Kidney (tissue), 14 donors: ENCODE measurements around the gene FSTL3. TPM values are rescaled to one million over a fixed set of nuclear protein-coding genes. Genes with fewer than 3 reads are reported as not detected.

ENCODE experiments used
- DNase-seq, 5 donors: peaks; one replicate each; pipeline ENCODE4 v3.0.0-alpha.2; 2013 to 2020
- FAIRE-seq: peaks from 2 replicates; lab custom pipeline; 2012; peaks lifted over from hg19 to GRCh38; lab: Jason Lieb, UNC
- H3K27ac ChIP-seq, 2 donors: one replicate each; pipeline ENCODE4 v1.7.0; 2013; ENCODE audit warnings: low read depth in 2 of 2, low read length in 2 of 2, inconsistent platforms in 1 of 2
- H3K27me3 ChIP-seq: one replicate; pipeline ENCODE4 v1.7.1; 2013; ENCODE audit warnings: low read length, inconsistent platforms; ENCODE audit not compliant: control insufficient read depth, insufficient read depth
- H3K36me3 ChIP-seq, 3 donors: one replicate each; pipeline versions ENCODE4 v1.7.0 to v1.7.1; 2013; ENCODE audit warnings: low read length in 3 of 3, control low read depth in 1 of 3, inconsistent platforms in 1 of 3; ENCODE audit not compliant: insufficient read depth in 3 of 3, control insufficient read depth in 2 of 3
- H3K4me1 ChIP-seq, 3 donors: one replicate each; pipeline versions ENCODE4 v1.7.0 to v1.7.1; 2013; ENCODE audit warnings: low read length in 3 of 3, inconsistent platforms in 1 of 3, low read depth in 1 of 3; ENCODE audit not compliant: control insufficient read depth in 2 of 3, insufficient read depth in 2 of 3
- H3K4me3 ChIP-seq, 3 donors: one replicate each; pipeline versions ENCODE4 v1.7.0 to v1.8.1; 2013; ENCODE audit warnings: low read length in 3 of 3, control low read depth in 1 of 3, inconsistent platforms in 1 of 3
- H3K9ac ChIP-seq, 3 donors: one replicate each; pipeline versions ENCODE4 v1.7.0 to v1.7.1; 2013; ENCODE audit warnings: low read length in 3 of 3, control low read depth in 1 of 3, inconsistent platforms in 1 of 3
- H3K9me3 ChIP-seq, 3 donors: one replicate each; pipeline versions ENCODE4 v1.7.0 to v1.7.1; 2013; ENCODE audit warnings: low read length in 3 of 3, control low read depth in 1 of 3, inconsistent platforms in 1 of 3; ENCODE audit not compliant: control insufficient read depth in 2 of 3, insufficient read depth in 1 of 3
- intact Hi-C: fragments of 100-400 bp; cut with DNase I; formaldehyde crosslinking; loops from one replicate; pipeline ENCODE4 v1.11.1; 2022
- polyA plus RNA-seq: library from polyadenylated mRNA; stranded (reverse); fragments of 350-450 nt; fragmentation: Illumina TruSeq; extraction: RNeasy Lipid Tissue Mini Kit (QIAGEN cat#74804); gene quantifications from one replicate; pipeline ENCODE4 v1.2.3, GENCODE V29; 2014; ENCODE audit warnings: low read depth, low replicate concordance; ENCODE audit not compliant: insufficient read depth
- total RNA-seq: library from RNA; stranded (reverse); fragmentation: NEBNext Ultra II Directional; extraction: Animal tissue kit (Norgen Biotek cat#: 25700); gene quantifications from one replicate; pipeline ENCODE4 v1.2.1, GENCODE V29; 2021
- TF ChIP-seq, protein P1 (sequence below): IDR thresholded peaks from 3 replicates; pipeline ENCODE4 v1.5.1; 2012; ENCODE audit warnings: mild to moderate bottlenecking, moderate library complexity, borderline replicate concordance; ENCODE audit not compliant: insufficient read depth; ENCODE audit errors: extremely low read depth
- donor health status: control.
- donor health status: control.
- donor health status: control.
- donor health status: control.
- donor health status: control.
- donor health status: DM: yes; HTN: yes; CAD: no.
- donor health status: Normal renal cell carcinoma (clear cell type).

FSTL3 gene
- total and polyA plus RNA-seq, 2 donors from 2014 or later: 23.9 to 63.0 TPM

DNA sequence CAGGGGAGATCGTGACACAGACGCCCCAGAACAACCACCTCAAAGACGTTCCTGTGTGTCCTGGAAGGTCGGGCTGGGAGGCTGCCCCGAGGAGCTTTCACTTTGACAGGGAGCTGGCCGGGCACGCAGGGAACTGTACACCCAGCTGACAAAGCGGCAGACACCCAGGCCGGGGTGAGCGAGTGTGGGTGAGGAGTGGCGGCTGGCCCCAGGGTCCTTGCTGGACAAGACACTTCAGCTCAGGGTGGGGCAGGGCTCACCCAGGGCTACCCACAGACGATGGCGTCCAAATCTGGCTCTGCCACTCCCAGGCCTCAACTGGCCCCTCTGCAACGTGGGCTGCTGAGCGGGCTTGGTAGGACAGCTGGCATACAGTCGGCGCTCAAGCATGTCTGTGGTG is 34.5 kb upstream of the FSTL3 start:
- TF ChIP-seq, protein P1, sequence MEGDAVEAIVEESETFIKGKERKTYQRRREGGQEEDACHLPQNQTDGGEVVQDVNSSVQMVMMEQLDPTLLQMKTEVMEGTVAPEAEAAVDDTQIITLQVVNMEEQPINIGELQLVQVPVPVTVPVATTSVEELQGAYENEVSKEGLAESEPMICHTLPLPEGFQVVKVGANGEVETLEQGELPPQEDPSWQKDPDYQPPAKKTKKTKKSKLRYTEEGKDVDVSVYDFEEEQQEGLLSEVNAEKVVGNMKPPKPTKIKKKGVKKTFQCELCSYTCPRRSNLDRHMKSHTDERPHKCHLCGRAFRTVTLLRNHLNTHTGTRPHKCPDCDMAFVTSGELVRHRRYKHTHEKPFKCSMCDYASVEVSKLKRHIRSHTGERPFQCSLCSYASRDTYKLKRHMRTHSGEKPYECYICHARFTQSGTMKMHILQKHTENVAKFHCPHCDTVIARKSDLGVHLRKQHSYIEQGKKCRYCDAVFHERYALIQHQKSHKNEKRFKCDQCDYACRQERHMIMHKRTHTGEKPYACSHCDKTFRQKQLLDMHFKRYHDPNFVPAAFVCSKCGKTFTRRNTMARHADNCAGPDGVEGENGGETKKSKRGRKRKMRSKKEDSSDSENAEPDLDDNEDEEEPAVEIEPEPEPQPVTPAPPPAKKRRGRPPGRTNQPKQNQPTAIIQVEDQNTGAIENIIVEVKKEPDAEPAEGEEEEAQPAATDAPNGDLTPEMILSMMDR: no peak
- Histone ChIP-seq H3K27me3 (no peaks in the 10 kb centered on the region), H3K9ac (no peak overlapping the region), H3K27ac (no peak overlapping the region), H3K4me1 (peaks cover 0 to 8% (median 4%) of the 10 kb centered on the region in 3 donors), H3K36me3 (no peaks in the 10 kb centered on the region), H3K9me3 (no peaks in the 10 kb centered on the region), H3K4me3 (no peak overlapping the region)
- peak in 1 of 5 donors; percentile 54 for DNase-seq
- FAIRE-seq: no peak
- intact Hi-C loops: no loop called here

DNA sequence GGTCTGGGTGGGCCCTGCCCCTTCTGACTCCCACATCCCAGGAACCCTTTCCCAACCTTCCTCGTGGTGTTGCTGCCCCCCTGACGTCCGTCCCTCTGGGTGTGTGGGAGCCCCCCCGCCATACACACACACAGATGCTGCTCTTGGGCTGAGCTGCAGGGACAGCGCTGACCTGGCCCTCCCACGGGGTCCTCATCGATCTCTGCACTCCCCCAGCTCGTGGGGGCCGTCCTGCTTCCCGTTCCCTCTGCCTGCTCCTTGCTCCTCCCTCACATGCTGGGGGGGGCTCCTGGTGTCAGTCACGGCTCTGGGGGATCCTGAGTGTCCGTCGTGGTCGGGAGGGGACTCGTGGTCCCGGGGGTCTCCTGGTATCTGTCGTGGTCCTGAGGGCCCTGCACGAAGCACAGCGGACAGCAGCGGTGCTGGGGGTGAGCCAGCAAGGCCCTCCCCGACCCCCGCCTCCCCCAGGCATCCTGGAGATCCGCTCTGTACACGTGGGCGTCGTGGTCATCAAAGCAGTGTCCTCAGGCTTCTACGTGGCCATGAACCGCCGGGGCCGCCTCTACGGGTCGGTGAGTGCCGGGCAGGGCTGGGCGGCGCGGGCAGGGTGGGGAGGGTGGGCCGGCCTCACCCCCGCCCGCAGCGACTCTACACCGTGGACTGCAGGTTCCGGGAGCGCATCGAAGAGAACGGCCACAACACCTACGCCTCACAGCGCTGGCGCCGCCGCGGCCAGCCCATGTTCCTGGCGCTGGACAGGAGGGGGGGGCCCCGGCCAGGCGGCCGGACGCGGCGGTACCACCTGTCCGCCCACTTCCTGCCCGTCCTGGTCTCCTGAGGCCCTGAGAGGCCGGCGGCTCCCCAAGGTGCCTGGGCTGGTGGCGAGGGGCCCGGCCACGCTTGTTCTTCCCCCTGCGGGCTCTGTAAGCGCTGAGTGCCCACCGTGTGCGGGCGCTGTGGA is 33.1 kb upstream of the FSTL3 start:
- Histone ChIP-seq H3K36me3 (no peaks in the 10 kb centered on the region), H3K4me1 (peaks cover 0 to 8% (median 4%) of the 10 kb centered on the region in 3 donors), H3K4me3 (no peak overlapping the region), H3K9me3 (no peaks in the 10 kb centered on the region), H3K27me3 (no peaks in the 10 kb centered on the region), H3K27ac (no peak overlapping the region), H3K9ac (no peak overlapping the region)
- TF ChIP-seq, protein P1: no peak
- intact Hi-C loops: no loop called here
- peak in 2 of 5 donors; percentile 38 to 67 for DNase-seq
- FAIRE-seq: no peak

DNA sequence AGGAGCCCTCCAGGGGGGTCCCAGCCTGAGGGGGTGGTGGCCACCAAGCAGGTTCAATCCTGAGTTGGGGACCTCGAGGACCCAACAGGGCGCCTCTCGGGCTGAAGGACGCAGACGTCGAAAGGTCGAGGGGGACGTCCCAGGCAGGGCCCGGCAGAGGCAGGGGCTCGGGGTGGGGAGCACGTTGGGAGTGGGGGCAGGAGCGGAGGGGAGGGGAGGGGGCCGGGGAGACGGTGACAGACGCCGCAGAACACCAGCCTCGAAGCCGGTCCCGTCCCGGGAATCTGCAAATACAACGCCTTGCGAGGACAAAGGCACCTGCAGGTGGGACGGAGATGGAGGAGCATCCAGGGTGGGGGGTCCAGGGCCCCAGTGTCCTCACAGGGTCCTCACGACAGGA is 32.5 kb upstream of the FSTL3 start:
- Histone ChIP-seq H3K27me3 (no peaks in the 10 kb centered on the region), H3K4me3 (no peak overlapping the region), H3K36me3 (no peaks in the 10 kb centered on the region), H3K27ac (no peak overlapping the region), H3K9me3 (no peaks in the 10 kb centered on the region), H3K4me1 (peaks cover 0 to 6% (median 4%) of the 10 kb centered on the region in 3 donors), H3K9ac (no peak overlapping the region)
- DNase-seq: no peak
- intact Hi-C loops: no loop called here
- no peak for FAIRE-seq
- TF ChIP-seq, protein P1: no peak
